SH-SY5Y (cell line): ENCODE data around the gene PAX2.

Experiments
- GATA2 ChIP-seq: IDR thresholded peaks from 2 replicates; pipeline ENCODE4 v1.6.1; 2011; ENCODE audit warnings: mild to moderate bottlenecking, low read depth, low read length
- GATA3 ChIP-seq: IDR thresholded peaks from 2 replicates; pipeline ENCODE4 v1.6.1; 2011; ENCODE audit warnings: low read depth, mild to moderate bottlenecking, low read length, moderate library complexity

- TF ChIP-seq GATA2 (no peak), GATA3 (no peak)
These were observed 4.7 kb upstream of the PAX2 start for GRCh38 chr10:100740476-100741377.
